Transverse colon (tissue), 4 donors: ENCODE data around the gene TMEM132C.

Source experiments
- CTCF ChIP-seq, 5 experiments: fragments of 200-600 bp in 3 of 5; fragments of 450-650 bp in 2 of 5; sonication (generic) in 3 of 5; IDR thresholded peaks; 1 replicate in 2 of 5; 2 replicates in 3 of 5; pipeline ENCODE4 v1.5.1; 2016 to 2017; ENCODE audit warnings: antibody characterized with exemption in 5 of 5, inconsistent platforms in 3 of 5, mild to moderate bottlenecking in 2 of 5, moderate library complexity in 1 of 5
- EP300 ChIP-seq: sonication (generic); formaldehyde crosslinking; IDR thresholded peaks from one replicate; pipeline ENCODE4 v1.6.1; 2017; ENCODE audit warnings: antibody characterized with exemption, low read depth
- POLR2A ChIP-seq: fragments of 450-650 bp; IDR thresholded peaks from one replicate; pipeline ENCODE4 v1.6.1; 2016; ENCODE audit warnings: antibody characterized with exemption, mild to moderate bottlenecking, moderate library complexity
- POLR2AphosphoS5 ChIP-seq, 3 donors: sonication (generic); formaldehyde crosslinking; IDR thresholded peaks; one replicate each; pipeline ENCODE4 v1.6.1; 2016; ENCODE audit warnings: antibody characterized with exemption in 3 of 3

- no peak for TF ChIP-seq POLR2AphosphoS5 (IDR thresholded peaks at IDR 0.05)
- no peak for TF ChIP-seq POLR2A
- no peak for TF ChIP-seq CTCF (IDR thresholded peaks at IDR 0.05)
- no peak for TF ChIP-seq EP300
Measured at GRCh38 chr12:128619263-128619662, 352.3 kb downstream of the TMEM132C start.
